ENCODE measurements around the gene KRTAP10-2. TPM values are rescaled to one million over a fixed set of nuclear protein-coding genes. Genes with fewer than 3 reads are reported as not detected.

Gene KRTAP10-2
- total RNA-seq, 1 experiment from 2014 or later: not detected

GRCh38 chr21:44568667-44569556 is 17.6 kb upstream of the KRTAP10-2 start:
- ChIA-PET POLR2A (no interaction called here), CTCF (no interaction called here)
- intact Hi-C loops (cut with micrococcal nuclease): no loop called here
- TF ChIP-seq, protein P1, sequence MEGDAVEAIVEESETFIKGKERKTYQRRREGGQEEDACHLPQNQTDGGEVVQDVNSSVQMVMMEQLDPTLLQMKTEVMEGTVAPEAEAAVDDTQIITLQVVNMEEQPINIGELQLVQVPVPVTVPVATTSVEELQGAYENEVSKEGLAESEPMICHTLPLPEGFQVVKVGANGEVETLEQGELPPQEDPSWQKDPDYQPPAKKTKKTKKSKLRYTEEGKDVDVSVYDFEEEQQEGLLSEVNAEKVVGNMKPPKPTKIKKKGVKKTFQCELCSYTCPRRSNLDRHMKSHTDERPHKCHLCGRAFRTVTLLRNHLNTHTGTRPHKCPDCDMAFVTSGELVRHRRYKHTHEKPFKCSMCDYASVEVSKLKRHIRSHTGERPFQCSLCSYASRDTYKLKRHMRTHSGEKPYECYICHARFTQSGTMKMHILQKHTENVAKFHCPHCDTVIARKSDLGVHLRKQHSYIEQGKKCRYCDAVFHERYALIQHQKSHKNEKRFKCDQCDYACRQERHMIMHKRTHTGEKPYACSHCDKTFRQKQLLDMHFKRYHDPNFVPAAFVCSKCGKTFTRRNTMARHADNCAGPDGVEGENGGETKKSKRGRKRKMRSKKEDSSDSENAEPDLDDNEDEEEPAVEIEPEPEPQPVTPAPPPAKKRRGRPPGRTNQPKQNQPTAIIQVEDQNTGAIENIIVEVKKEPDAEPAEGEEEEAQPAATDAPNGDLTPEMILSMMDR (IDR thresholded peaks at IDR 0.05; ENCODE audit: unreplicated experiment): no peak
- no peaks in the 10 kb centered on the region for H3K4me1 Mint-ChIP-seq (ENCODE audit: insufficient read depth, unreplicated experiment)
- peaks cover 17% of the 10 kb centered on the region for H3K9me3 Mint-ChIP-seq (ENCODE audit: unreplicated experiment)
- BruUV-seq (replicated peaks): no TSS peak
- no peak for DNase-seq (ENCODE audit: unreplicated experiment)
- H3K4me3 Mint-ChIP-seq (ENCODE audit: unreplicated experiment): no peak overlapping the region
- no peak overlapping the region for H3K27ac Mint-ChIP-seq (ENCODE audit: low read depth, unreplicated experiment)
- peaks cover 24% of the 10 kb centered on the region for H3K27me3 Mint-ChIP-seq (ENCODE audit: insufficient read depth, unreplicated experiment)
- H3K36me3 Mint-ChIP-seq (ENCODE audit: insufficient read depth, unreplicated experiment): no peaks in the 10 kb centered on the region

DNA sequence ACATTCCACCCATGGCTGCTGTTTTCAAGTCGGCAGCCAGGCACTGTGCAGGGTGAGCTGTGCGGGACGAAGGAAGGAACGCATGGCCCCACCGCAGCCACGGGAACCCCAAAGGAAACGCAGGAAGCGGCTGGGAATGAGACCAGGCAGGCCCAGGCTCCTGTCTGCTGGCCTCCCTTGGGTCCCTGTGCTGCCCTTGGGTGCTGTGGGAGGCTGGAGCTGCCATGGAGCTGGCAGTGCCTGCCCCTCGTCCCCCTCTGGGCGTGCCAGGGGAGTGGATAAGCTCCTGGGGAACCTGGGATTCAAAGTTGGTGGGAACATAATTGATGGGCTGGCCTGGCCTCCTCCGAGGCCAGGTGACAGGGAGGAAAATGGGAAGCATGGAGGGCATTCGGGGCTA is 17.0 kb upstream of the KRTAP10-2 start:
- CTCF ChIA-PET: interaction anchor here (0.5 kb wide), 1 partner anchor 237 kb away, joined by 3 read pairs; no protein-coding TSS in a partner anchor

GRCh38 chr21:44567481-44568171 is 16.3 kb upstream of the KRTAP10-2 start:
- CTCF ChIA-PET: interaction anchor here (0.5 kb wide), 1 partner anchor 237 kb away, joined by 3 read pairs; no protein-coding TSS in a partner anchor
- peaks cover 24% of the 10 kb centered on the region for H3K27me3 Mint-ChIP-seq (ENCODE audit: insufficient read depth, unreplicated experiment)
- H3K36me3 Mint-ChIP-seq (ENCODE audit: insufficient read depth, unreplicated experiment): no peaks in the 10 kb centered on the region
- H3K27ac Mint-ChIP-seq (ENCODE audit: low read depth, unreplicated experiment): no peak overlapping the region
- TF ChIP-seq, protein P1 (IDR thresholded peaks at IDR 0.05; ENCODE audit: unreplicated experiment): no peak
- BruUV-seq (replicated peaks): no TSS peak
- POLR2A ChIA-PET: no interaction called here
- DNase-seq (ENCODE audit: unreplicated experiment): no peak
- no peaks in the 10 kb centered on the region for H3K4me1 Mint-ChIP-seq (ENCODE audit: insufficient read depth, unreplicated experiment)
- H3K4me3 Mint-ChIP-seq (ENCODE audit: unreplicated experiment): no peak overlapping the region
- peaks cover 17% of the 10 kb centered on the region for H3K9me3 Mint-ChIP-seq (ENCODE audit: unreplicated experiment)
- intact Hi-C loops (cut with micrococcal nuclease): no loop called here

More for the DNA sequence above, 17.0 kb upstream of the KRTAP10-2 start:
- peaks cover 24% of the 10 kb centered on the region for H3K27me3 Mint-ChIP-seq (ENCODE audit: insufficient read depth, unreplicated experiment)
- H3K9me3 Mint-ChIP-seq (ENCODE audit: unreplicated experiment): peaks cover 17% of the 10 kb centered on the region
- H3K4me3 Mint-ChIP-seq (ENCODE audit: unreplicated experiment): no peak overlapping the region
- intact Hi-C loops (cut with micrococcal nuclease): no loop called here
- H3K27ac Mint-ChIP-seq (ENCODE audit: low read depth, unreplicated experiment): no peak overlapping the region
- no peaks in the 10 kb centered on the region for H3K4me1 Mint-ChIP-seq (ENCODE audit: insufficient read depth, unreplicated experiment)
- POLR2A ChIA-PET: no interaction called here
- no peaks in the 10 kb centered on the region for H3K36me3 Mint-ChIP-seq (ENCODE audit: insufficient read depth, unreplicated experiment)
- TF ChIP-seq, protein P1 (IDR thresholded peaks at IDR 0.05; ENCODE audit: unreplicated experiment): no peak
- no TSS peak for BruUV-seq (replicated peaks)
- no peak for DNase-seq (ENCODE audit: unreplicated experiment)

DNA sequence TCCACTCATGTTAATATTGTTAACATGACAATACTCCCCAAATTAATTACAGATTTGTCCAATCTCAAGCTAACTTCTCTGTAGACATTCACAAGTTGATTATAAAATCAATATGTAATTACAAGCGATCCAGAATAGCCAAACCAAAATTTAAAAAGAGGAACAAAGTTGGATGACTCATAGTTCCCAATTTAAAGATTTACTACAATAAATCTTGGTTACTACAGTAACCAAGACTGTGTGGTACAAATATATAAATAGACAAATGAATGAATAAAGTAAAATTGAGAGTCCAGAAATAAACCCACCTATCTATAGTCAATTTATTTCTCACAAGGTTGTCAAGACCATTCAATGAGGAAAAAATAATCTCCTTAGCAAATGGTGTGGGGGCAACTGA is 15.1 kb upstream of the KRTAP10-2 start:
- no TSS peak for BruUV-seq (replicated peaks)
- H3K4me1 Mint-ChIP-seq (ENCODE audit: insufficient read depth, unreplicated experiment): no peaks in the 10 kb centered on the region
- POLR2A ChIA-PET: no interaction called here
- peaks cover 12% of the 10 kb centered on the region for H3K9me3 Mint-ChIP-seq (ENCODE audit: unreplicated experiment)
- no peak for DNase-seq (ENCODE audit: unreplicated experiment)
- H3K27ac Mint-ChIP-seq (ENCODE audit: low read depth, unreplicated experiment): no peak overlapping the region
- no peaks in the 10 kb centered on the region for H3K36me3 Mint-ChIP-seq (ENCODE audit: insufficient read depth, unreplicated experiment)
- TF ChIP-seq, protein P1 (IDR thresholded peaks at IDR 0.05; ENCODE audit: unreplicated experiment): no peak
- intact Hi-C loops (cut with micrococcal nuclease): no loop called here
- H3K27me3 Mint-ChIP-seq (ENCODE audit: insufficient read depth, unreplicated experiment): peaks cover 15% of the 10 kb centered on the region
- CTCF ChIA-PET: no interaction called here
- H3K4me3 Mint-ChIP-seq (ENCODE audit: unreplicated experiment): no peak overlapping the region
